GM13977 (cell line): ENCODE results near the gene CYP2C8.

Experiments used
- DNase-seq: peaks from one replicate; pipeline ENCODE4 v3.0.0; 2012; ENCODE audit warnings: low spot score
- in situ Hi-C: fragments of 300-500 bp; cut with MboI; formaldehyde crosslinking; loops from one replicate; pipeline ENCODE4 v1.12.0; 2022; ENCODE audit warnings: low sequenced_read_pairs, low pct_unique_long_range_greater_than_20kb, mixed read lengths, inconsistent platforms; ENCODE audit not compliant: unreplicated experiment
- TF ChIP-seq, protein P1 (sequence below): IDR thresholded peaks from 2 replicates; pipeline ENCODE4 v1.5.1; 2012; ENCODE audit warnings: mild to moderate bottlenecking, control low read depth; ENCODE audit not compliant: insufficient read depth; ENCODE audit errors: extremely low read depth, missing control alignments

The CYP2C8 gene

GRCh38 chr10:95034401-95034800 is 34.9 kb downstream of the CYP2C8 start:
- in situ Hi-C loops, result no loop called here
- DNase-seq, result no peak
- TF ChIP-seq, protein P1, sequence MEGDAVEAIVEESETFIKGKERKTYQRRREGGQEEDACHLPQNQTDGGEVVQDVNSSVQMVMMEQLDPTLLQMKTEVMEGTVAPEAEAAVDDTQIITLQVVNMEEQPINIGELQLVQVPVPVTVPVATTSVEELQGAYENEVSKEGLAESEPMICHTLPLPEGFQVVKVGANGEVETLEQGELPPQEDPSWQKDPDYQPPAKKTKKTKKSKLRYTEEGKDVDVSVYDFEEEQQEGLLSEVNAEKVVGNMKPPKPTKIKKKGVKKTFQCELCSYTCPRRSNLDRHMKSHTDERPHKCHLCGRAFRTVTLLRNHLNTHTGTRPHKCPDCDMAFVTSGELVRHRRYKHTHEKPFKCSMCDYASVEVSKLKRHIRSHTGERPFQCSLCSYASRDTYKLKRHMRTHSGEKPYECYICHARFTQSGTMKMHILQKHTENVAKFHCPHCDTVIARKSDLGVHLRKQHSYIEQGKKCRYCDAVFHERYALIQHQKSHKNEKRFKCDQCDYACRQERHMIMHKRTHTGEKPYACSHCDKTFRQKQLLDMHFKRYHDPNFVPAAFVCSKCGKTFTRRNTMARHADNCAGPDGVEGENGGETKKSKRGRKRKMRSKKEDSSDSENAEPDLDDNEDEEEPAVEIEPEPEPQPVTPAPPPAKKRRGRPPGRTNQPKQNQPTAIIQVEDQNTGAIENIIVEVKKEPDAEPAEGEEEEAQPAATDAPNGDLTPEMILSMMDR, result no peak

DNA sequence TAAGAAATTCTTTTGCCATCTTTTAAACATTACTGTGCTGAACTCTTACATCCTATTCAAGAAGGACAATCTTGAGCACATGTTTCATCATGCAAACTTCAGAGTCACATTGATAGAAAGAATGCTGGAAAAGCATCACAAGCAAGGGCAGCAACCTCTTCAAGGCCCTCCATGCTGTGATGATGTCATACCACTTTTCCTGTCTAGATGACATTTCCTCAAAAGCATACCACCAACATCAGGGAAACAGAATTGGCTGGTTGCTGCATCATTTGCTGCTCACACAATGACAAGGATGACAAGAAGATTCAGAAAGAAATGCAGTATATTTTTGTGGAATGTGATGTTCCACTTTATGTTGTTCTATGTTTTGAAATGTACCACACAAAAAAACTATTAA is 37.6 kb downstream of the CYP2C8 start:
- in situ Hi-C loops, result no loop called here
- DNase-seq, result no peak
- TF ChIP-seq, protein P1, result no peak

DNA sequence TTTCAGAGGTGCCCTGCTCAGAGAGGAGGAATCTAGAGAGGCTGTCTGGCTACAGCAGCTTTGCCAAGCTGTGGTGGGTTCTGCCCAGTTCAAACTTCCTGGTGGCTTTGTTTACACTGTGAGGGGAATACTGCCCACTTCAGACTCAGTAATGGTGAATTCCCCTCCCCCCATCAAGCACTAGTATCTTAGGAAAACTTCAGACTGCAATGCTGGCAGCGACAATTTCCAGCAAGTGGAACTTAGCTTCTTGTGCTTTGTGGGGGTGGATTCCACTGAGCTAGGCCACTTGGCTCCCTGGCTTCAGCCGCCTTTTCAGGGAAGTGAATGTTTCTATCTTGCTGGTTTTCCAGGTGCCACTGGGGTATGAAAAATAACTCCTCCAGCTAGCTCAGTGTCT is 42.8 kb downstream of the CYP2C8 start:
- DNase-seq, result no peak
- in situ Hi-C loops, result no loop called here
- TF ChIP-seq, protein P1, result no peak

DNA sequence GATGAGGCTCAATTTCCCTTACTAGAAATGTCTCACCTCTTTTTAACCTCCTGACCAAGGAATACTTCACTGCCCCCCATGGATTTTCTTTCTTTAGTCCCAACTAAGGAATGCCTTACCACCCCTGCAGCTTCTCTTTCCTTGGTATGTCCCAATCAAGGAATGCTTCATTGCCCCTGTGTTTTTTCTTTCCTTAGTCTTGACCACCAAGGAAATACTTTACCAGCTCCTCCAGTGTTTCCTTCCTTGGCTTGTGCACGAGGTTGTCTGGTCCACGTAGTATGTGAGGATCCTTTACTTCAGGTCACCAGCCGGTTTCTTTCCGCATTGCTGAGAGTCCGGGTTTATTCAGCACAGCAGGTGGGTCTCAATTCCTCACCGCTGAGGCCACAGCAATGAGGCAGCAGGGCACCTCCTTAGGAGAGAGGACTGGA is 71.5 kb downstream of the CYP2C8 start:
- no peak for DNase-seq
- in situ Hi-C loops, result no loop called here

DNA sequence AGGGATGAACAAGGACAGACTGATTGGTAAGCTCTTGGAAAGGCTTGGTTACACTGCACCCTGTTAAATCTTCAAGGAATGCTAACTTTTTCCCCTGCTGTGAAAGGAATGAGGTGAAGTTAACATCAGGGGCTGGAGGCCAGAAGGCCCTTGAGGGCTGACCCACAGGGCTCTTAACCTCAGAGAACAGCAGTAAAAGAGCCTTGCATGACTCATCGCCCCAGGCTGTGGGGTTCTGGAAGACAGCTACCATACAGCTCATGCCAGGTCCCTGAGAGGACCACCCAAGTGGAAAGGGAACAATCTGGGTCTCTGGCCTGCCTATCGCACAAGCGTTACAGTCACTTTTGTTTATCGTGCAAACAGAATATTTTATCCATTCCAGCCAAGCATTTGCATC is 76.5 kb downstream of the CYP2C8 start:
- in situ Hi-C loops, result no loop called here
- TF ChIP-seq, protein P1, result no peak

More for the DNA sequence above, 71.5 kb downstream of the CYP2C8 start:
- TF ChIP-seq, protein P1, result no peak

DNA sequence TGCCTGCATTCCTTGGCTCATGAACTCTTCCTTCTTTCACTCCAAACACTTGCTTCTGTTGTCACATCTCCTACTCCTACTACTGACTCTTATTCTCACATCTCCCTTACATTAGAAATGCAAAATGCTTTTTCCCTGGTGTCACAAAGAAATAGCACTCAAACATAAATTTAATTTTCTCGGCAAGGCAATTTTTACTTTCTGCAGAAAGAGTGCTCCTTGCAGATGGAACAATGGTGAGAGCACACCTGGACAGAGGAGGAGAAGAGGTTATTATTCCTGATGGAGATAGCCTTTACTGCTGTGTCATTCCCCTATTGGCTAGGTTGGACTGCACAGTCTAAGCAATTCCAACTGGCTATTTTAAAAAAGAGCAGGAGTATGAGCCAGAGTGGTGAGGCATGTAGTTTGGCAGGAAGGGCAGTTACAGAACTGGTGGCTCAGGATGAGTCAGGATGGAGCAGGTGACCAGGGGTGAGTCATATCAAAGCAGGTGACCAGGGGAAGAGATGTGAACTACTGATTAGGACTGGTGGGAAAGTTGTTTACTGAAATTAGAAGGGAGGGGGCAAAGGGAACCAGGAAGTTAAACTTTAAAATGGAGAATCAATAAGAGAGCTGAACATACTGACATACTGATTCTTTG is 77.9 kb downstream of the CYP2C8 start:
- TF ChIP-seq, protein P1, result no peak
- no peak for DNase-seq
- in situ Hi-C loops, result no loop called here

More for the DNA sequence above, 76.5 kb downstream of the CYP2C8 start:
- no peak for DNase-seq
